Neural progenitor cell (in vitro differentiated cells): ENCODE data around the gene TXNRD1. TPM values are rescaled to one million over a fixed set of nuclear protein-coding genes. Genes with fewer than 3 reads are reported as not detected.
"Not testable (repeated sequence)": the region's sequence is repeated elsewhere in the genome, so short reads cannot be mapped to it uniquely, and the experiment has no call there.

Experiments used
- DNase-seq: peaks from one replicate; pipeline ENCODE4 v3.0.0-alpha.2; 2016; ENCODE audit warnings: low spot score
- H2AFZ ChIP-seq: fragments of 200-600 bp; sonication (generic); replicated peaks from 2 replicates; pipeline ENCODE4 v1.6.1; 2016; ENCODE audit warnings: antibody characterized with exemption
- H3F3A ChIP-seq: fragments of 200-600 bp; sonication (generic); 2 replicates; pipeline ENCODE4 v1.6.1; 2016; ENCODE audit warnings: antibody characterized with exemption, low read depth
- H3K27ac ChIP-seq: fragments of 200-600 bp; sonication (generic); 2 replicates; pipeline ENCODE4 v1.5.1; 2016; ENCODE audit warnings: mild to moderate bottlenecking
- H3K27me3 ChIP-seq: fragments of 200-600 bp; sonication (generic); 2 replicates; pipeline ENCODE4 v1.6.1; 2016; ENCODE audit warnings: mild to moderate bottlenecking, moderate library complexity
- H3K36me3 ChIP-seq: fragments of 200-600 bp; sonication (generic); 2 replicates; pipeline ENCODE4 v1.5.1; 2016
- H3K4me1 ChIP-seq: fragments of 200-600 bp; sonication (generic); 2 replicates; pipeline ENCODE4 v1.6.1; 2016; ENCODE audit warnings: mixed run types
- H3K4me2 ChIP-seq: fragments of 200-600 bp; sonication (generic); 2 replicates; pipeline ENCODE4 v1.6.1; 2016
- H3K4me3 ChIP-seq: fragments of 200-600 bp; sonication (generic); 2 replicates; pipeline ENCODE4 v1.5.1; 2016
- H3K79me2 ChIP-seq: fragments of 200-600 bp; sonication (generic); 2 replicates; pipeline ENCODE4 v1.6.1; 2016; ENCODE audit warnings: low read depth
- H3K9ac ChIP-seq: fragments of 200-600 bp; sonication (generic); 2 replicates; pipeline ENCODE4 v1.6.1; 2016
- H3K9me3 ChIP-seq: fragments of 200-600 bp; sonication (generic); 2 replicates; pipeline ENCODE4 v1.5.1; 2016; ENCODE audit warnings: low read depth
- H4K20me1 ChIP-seq: fragments of 200-600 bp; sonication (generic); 2 replicates; pipeline ENCODE4 v1.6.1; 2016; ENCODE audit warnings: low read depth
- H3K27ac Mint-ChIP-seq: 3 replicates; pipeline ENCODE4 v1.8.0; 2021; ENCODE audit warnings: mixed read lengths
- H3K27me3 Mint-ChIP-seq: 2 replicates; pipeline ENCODE4 v1.8.0; 2022; ENCODE audit warnings: low read depth, mild to moderate bottlenecking, inconsistent platforms, moderate library complexity, mixed read lengths; ENCODE audit not compliant: insufficient read depth
- H3K36me3 Mint-ChIP-seq: 3 replicates; pipeline ENCODE4 v1.8.0; 2021; ENCODE audit warnings: mixed read lengths
- H3K4me1 Mint-ChIP-seq: 3 replicates; pipeline ENCODE4 v1.8.0; 2021; ENCODE audit warnings: mixed read lengths
- H3K4me3 Mint-ChIP-seq: 3 replicates; pipeline ENCODE4 v1.8.0; 2021; ENCODE audit warnings: mild to moderate bottlenecking, moderate library complexity, mixed read lengths
- H3K9me3 Mint-ChIP-seq: 3 replicates; pipeline ENCODE4 v1.8.0; 2020; ENCODE audit warnings: mixed read lengths
- EZH2 ChIP-seq: fragments of 200-600 bp; sonication (generic); IDR thresholded peaks from 2 replicates; pipeline ENCODE4 v1.6.1; 2017; ENCODE audit warnings: antibody characterized with exemption, mild to moderate bottlenecking, moderate library complexity
- EZH2phosphoT487 ChIP-seq: fragments of 200-600 bp; sonication (generic); IDR thresholded peaks from 2 replicates; pipeline ENCODE4 v1.6.1; 2017; ENCODE audit warnings: antibody characterized with exemption
- total RNA-seq: library from RNA; depleted of rRNA; stranded (reverse); fragments of >200 nt; gene quantifications from 2 replicates; pipeline ENCODE4 v1.2.3, GENCODE V29; 2015; ENCODE audit warnings: low replicate concordance
- TF ChIP-seq, protein P1 (sequence below): fragments of 200-600 bp; sonication (generic); IDR thresholded peaks from 2 replicates; pipeline ENCODE4 v1.5.1; 2017; ENCODE audit warnings: antibody characterized with exemption, mild to moderate bottlenecking

Gene TXNRD1
- total RNA-seq, 1 donor from 2014 or later = 99.8 TPM

GRCh38 chr12:104263580-104264358, 48.2 kb downstream of the TXNRD1 start:
- Histone ChIP-seq H3K9ac (no peak overlapping the region), H3K79me2 (no peaks in the 10 kb centered on the region), H3F3A (no peaks in the 10 kb centered on the region), H3K27me3 (no peaks in the 10 kb centered on the region), H3K4me2 (no peak overlapping the region), H3K4me3 (no peak overlapping the region), H4K20me1 (no peaks in the 10 kb centered on the region), H2AFZ (peak overlapping the region; percentile 91), H3K36me3 (no peaks in the 10 kb centered on the region), H3K27ac (no peak overlapping the region), H3K9me3 (no peaks in the 10 kb centered on the region), H3K4me1 (peaks cover 9% of the 10 kb centered on the region)
- no peak overlapping the region for H3K27ac Mint-ChIP-seq
- H3K36me3 Mint-ChIP-seq = peaks cover 2% of the 10 kb centered on the region
- H3K4me3 Mint-ChIP-seq = no peak overlapping the region
- no peaks in the 10 kb centered on the region for H3K27me3 Mint-ChIP-seq
- no peak for TF ChIP-seq EZH2
- TF ChIP-seq, protein P1, sequence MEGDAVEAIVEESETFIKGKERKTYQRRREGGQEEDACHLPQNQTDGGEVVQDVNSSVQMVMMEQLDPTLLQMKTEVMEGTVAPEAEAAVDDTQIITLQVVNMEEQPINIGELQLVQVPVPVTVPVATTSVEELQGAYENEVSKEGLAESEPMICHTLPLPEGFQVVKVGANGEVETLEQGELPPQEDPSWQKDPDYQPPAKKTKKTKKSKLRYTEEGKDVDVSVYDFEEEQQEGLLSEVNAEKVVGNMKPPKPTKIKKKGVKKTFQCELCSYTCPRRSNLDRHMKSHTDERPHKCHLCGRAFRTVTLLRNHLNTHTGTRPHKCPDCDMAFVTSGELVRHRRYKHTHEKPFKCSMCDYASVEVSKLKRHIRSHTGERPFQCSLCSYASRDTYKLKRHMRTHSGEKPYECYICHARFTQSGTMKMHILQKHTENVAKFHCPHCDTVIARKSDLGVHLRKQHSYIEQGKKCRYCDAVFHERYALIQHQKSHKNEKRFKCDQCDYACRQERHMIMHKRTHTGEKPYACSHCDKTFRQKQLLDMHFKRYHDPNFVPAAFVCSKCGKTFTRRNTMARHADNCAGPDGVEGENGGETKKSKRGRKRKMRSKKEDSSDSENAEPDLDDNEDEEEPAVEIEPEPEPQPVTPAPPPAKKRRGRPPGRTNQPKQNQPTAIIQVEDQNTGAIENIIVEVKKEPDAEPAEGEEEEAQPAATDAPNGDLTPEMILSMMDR = no peak
- TF ChIP-seq EZH2phosphoT487 = no peak
- no peaks in the 10 kb centered on the region for H3K4me1 Mint-ChIP-seq
- DNase-seq = no peak
- H3K9me3 Mint-ChIP-seq = no peaks in the 10 kb centered on the region

DNA sequence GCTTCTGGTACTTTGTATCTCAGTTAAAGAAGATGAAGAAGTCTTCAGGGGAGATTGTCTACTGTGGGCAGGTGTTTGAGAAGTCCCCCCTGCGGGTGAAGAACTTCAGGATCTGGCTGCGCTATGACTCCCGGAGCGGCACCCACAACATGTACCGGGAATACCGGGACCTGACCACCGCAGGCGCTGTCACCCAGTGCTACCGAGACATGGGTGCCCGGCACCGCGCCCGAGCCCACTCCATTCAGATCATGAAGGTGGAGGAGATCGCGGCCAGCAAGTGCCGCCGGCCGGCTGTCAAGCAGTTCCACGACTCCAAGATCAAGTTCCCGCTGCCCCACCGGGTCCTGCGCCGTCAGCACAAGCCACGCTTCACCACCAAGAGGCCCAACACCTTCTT, 49.9 kb downstream of the TXNRD1 start:
- H3K9me3 ChIP-seq, DNase-seq, H4K20me1 ChIP-seq, H3K4me3 ChIP-seq, H2AFZ ChIP-seq, H3K9me3 Mint-ChIP-seq, H3K27me3 ChIP-seq, H3K27me3 Mint-ChIP-seq, H3K4me1 Mint-ChIP-seq, H3K4me1 ChIP-seq, H3K79me2 ChIP-seq, H3K27ac ChIP-seq, H3K36me3 Mint-ChIP-seq, H3K27ac Mint-ChIP-seq, H3K36me3 ChIP-seq, H3F3A ChIP-seq, H3K4me2 ChIP-seq, H3K9ac ChIP-seq, H3K4me3 Mint-ChIP-seq: not testable (repeated sequence)

DNA sequence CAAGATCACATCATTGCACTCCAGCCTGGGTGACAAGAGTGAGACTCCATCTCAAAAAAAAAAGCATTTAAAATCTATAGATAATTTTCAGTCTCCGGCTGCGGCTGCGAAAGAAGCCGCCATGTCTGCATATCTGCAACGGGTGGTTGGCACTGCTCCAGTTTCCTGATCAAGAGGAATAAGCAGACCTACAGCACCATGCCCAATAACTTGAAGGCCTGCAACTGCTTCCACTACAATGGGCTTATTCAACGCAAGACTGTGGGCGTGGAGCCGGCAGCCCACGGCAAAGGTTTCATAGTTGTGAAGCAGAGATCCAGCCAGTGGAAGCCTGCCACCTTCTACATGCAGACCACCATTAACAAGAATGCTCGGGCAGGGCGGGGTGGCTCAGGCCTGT, 57.4 kb downstream of the TXNRD1 start:
- no peaks in the 10 kb centered on the region for H3K79me2 ChIP-seq
- H3K27me3 ChIP-seq = no peaks in the 10 kb centered on the region
- no peak overlapping the region for H3K4me3 ChIP-seq
- no peak overlapping the region for H3K4me2 ChIP-seq
- no peaks in the 10 kb centered on the region for H3K4me1 Mint-ChIP-seq
- H3K36me3 ChIP-seq = no peaks in the 10 kb centered on the region
- H2AFZ ChIP-seq = no peak overlapping the region
- DNase-seq = no peak
- H3K9me3 ChIP-seq = no peaks in the 10 kb centered on the region
- H3K9ac ChIP-seq = no peak overlapping the region
- no peaks in the 10 kb centered on the region for H3K4me1 ChIP-seq
- TF ChIP-seq EZH2phosphoT487 (no peak), EZH2 (no peak)
- TF ChIP-seq, protein P1 = no peak
- H3K27ac ChIP-seq = no peak overlapping the region
- H3K9me3 Mint-ChIP-seq = no peaks in the 10 kb centered on the region
- no peaks in the 10 kb centered on the region for H3F3A ChIP-seq
- H3K4me3 Mint-ChIP-seq = no peak overlapping the region
- H3K36me3 Mint-ChIP-seq = no peaks in the 10 kb centered on the region
- no peaks in the 10 kb centered on the region for H4K20me1 ChIP-seq
- no peaks in the 10 kb centered on the region for H3K27me3 Mint-ChIP-seq
- peak overlapping the region; percentile 29 for H3K27ac Mint-ChIP-seq

- Mint-ChIP-seq H3K27ac (no peak overlapping the region), H3K36me3 (no peaks in the 10 kb centered on the region), H3K9me3 (no peaks in the 10 kb centered on the region), H3K4me1 (no peaks in the 10 kb centered on the region), H3K4me3 (no peak overlapping the region), H3K27me3 (no peaks in the 10 kb centered on the region)
- Histone ChIP-seq H3K4me1 (no peaks in the 10 kb centered on the region), H3K9me3 (no peaks in the 10 kb centered on the region), H3K9ac (no peak overlapping the region), H3K4me2 (no peak overlapping the region), H3K27me3 (no peaks in the 10 kb centered on the region), H4K20me1 (no peaks in the 10 kb centered on the region), H2AFZ (no peak overlapping the region), H3K79me2 (no peaks in the 10 kb centered on the region), H3K4me3 (no peak overlapping the region), H3F3A (no peaks in the 10 kb centered on the region), H3K36me3 (no peaks in the 10 kb centered on the region), H3K27ac (no peak overlapping the region)
- DNase-seq = no peak
- TF ChIP-seq EZH2 (no peak), EZH2phosphoT487 (no peak)
- TF ChIP-seq, protein P1 = no peak
Measured at GRCh38 chr12:104273503-104273902, 57.9 kb downstream of the TXNRD1 start.
